Measurements from ENCODE around the gene NRBF2. TPM values are rescaled to one million over a fixed set of nuclear protein-coding genes. Genes with fewer than 3 reads are reported as not detected.

Gene NRBF2
- total RNA-seq, 3 donors from 2014 or later, result 19.9 to 25.4 (median 24.6) TPM

DNA sequence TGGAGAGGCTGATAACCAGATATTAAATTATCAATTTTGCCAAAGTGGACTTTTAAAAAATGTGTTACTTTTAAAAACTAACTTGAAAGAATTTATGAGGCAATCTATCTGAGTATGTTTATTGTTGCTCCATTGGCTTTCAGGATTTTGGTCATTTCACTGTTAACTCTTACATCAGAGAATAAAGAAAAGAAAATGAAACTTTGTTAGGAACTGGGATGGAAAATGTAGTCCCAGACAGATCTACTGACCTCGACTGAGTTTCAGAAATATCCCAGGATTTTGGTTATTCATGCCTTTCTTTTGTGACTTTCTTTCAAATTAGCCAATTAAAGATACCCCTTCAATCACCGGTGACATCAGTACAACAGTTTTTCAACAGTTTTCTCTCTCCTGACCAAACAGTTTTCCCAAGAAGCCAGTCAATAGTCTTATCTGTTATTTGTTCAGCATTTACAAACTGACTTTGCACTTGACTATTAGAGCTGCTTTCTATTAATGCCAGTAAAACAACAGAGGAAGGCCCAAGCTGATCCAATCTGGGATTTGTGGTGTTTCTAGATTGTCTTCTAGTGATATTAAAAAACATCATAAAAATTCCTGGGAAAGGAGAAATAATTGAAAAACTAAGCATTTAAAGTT is 35.8 kb downstream of the NRBF2 start:
- ATAC-seq (no peak), DNase-seq (no peak)
- Histone ChIP-seq H3K4me1 (ENCODE audit: low read depth) (no peaks in the 10 kb centered on the region), H3K9me3 (no peaks in the 10 kb centered on the region), H3K4me3 (no peak overlapping the region), H3K36me3 (ENCODE audit: low read depth) (no peaks in the 10 kb centered on the region)
- intact Hi-C loops (cut with DNase I, micrococcal nuclease), result loop anchor here (5.0 to 10.0 kb wide), 2 partner anchors 553 to 556 kb away; no protein-coding TSS in a partner anchor
- TF ChIP-seq, protein P1, sequence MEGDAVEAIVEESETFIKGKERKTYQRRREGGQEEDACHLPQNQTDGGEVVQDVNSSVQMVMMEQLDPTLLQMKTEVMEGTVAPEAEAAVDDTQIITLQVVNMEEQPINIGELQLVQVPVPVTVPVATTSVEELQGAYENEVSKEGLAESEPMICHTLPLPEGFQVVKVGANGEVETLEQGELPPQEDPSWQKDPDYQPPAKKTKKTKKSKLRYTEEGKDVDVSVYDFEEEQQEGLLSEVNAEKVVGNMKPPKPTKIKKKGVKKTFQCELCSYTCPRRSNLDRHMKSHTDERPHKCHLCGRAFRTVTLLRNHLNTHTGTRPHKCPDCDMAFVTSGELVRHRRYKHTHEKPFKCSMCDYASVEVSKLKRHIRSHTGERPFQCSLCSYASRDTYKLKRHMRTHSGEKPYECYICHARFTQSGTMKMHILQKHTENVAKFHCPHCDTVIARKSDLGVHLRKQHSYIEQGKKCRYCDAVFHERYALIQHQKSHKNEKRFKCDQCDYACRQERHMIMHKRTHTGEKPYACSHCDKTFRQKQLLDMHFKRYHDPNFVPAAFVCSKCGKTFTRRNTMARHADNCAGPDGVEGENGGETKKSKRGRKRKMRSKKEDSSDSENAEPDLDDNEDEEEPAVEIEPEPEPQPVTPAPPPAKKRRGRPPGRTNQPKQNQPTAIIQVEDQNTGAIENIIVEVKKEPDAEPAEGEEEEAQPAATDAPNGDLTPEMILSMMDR (IDR thresholded peaks at IDR 0.05), result no peak

DNA sequence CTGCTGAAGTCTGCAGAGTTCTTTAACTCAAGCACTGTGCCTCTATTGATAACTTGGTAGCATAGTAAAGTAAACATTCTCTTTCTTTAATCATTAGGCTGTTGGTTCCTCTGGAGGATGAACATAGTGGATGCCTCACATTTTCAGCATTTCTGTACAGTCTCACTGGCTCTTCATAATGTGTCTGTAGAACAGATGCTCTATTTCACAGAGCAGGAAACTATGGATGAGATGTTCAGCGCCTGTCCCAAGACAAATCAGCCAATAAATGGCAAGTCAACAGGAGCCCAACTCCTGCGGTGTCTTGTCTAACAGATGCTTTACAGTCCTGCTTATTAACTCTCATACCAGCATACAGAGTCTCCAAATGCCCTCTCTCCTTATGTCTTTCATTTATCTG is 36.5 kb downstream of the NRBF2 start:
- ATAC-seq, result no peak
- intact Hi-C loops (cut with DNase I, micrococcal nuclease), result loop anchor here (5.0 to 10.0 kb wide), 2 partner anchors 553 to 555 kb away; no protein-coding TSS in a partner anchor
- H3K4me3 ChIP-seq, result no peak overlapping the region
- no peaks in the 10 kb centered on the region for H3K4me1 ChIP-seq (ENCODE audit: low read depth)
- DNase-seq, result no peak
- H3K36me3 ChIP-seq (ENCODE audit: low read depth), result no peaks in the 10 kb centered on the region
- no peaks in the 10 kb centered on the region for H3K9me3 ChIP-seq
- TF ChIP-seq, protein P1 (IDR thresholded peaks at IDR 0.05), result no peak

- intact Hi-C loops (cut with DNase I, micrococcal nuclease), result no loop called here
- Histone ChIP-seq H3K9me3 (no peaks in the 10 kb centered on the region), H3K4me1 (ENCODE audit: low read depth) (no peaks in the 10 kb centered on the region), H3K36me3 (ENCODE audit: low read depth) (no peaks in the 10 kb centered on the region), H3K4me3 (no peak overlapping the region)
- no peak for ATAC-seq
- DNase-seq, result no peak
- TF ChIP-seq, protein P1 (IDR thresholded peaks at IDR 0.05), result no peak
These were observed 38.2 kb downstream of the NRBF2 start for GRCh38 chr10:63171255-63171855.

- Histone ChIP-seq H3K4me1 (ENCODE audit: low read depth) (no peaks in the 10 kb centered on the region), H3K36me3 (ENCODE audit: low read depth) (no peaks in the 10 kb centered on the region), H3K9me3 (no peaks in the 10 kb centered on the region), H3K4me3 (no peak overlapping the region)
- intact Hi-C loops (cut with DNase I, micrococcal nuclease), result no loop called here
- DNase-seq (no peak), ATAC-seq (no peak)
- TF ChIP-seq, protein P1 (IDR thresholded peaks at IDR 0.05), result no peak
These were observed 38.8 kb downstream of the NRBF2 start for GRCh38 chr10:63171926-63172325.

DNA sequence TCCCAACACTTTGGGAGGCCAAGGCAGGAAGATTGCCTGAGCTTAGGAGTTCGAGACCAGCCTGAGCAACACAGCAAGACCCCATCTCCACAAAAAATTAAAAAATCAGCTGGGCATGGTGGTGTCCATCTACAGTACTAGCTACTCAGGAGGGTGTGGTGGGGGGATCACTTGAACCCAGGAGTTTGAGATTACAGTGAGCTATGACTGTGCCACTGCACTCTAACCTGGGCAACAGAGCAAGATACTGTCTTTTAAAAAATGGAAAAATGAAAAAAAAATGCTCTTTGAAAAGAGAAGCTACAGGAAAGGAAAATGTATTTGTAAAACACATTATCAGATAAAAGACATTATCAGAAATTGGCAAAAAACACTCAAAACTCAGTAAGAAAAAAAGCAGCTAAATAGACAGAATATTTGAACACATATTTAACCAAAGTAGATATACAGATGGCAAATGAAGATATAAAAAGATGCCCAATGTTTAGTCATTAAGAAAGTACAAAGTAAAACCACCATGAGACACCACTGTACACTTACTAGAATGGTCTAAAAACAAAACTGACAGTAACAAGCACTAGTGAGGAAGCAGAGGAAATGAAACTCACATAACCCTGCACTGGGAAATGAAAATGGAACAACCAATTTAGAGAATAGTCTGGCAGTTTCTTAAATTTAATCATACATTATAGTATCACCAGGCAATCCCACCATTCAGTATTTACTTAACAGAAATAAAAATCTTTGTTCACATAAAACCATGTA is 40.5 kb downstream of the NRBF2 start:
- TF ChIP-seq, protein P1 (IDR thresholded peaks at IDR 0.05), result no peak
- intact Hi-C loops (cut with DNase I, micrococcal nuclease), result no loop called here
- Histone ChIP-seq H3K36me3 (ENCODE audit: low read depth) (no peaks in the 10 kb centered on the region), H3K9me3 (no peaks in the 10 kb centered on the region), H3K4me1 (ENCODE audit: low read depth) (no peaks in the 10 kb centered on the region), H3K4me3 (no peak overlapping the region)
- ATAC-seq, result peak; percentile 57
- no peak for DNase-seq

Measured in mucosa of descending colon (tissue), 3 donors.